HG02981 (cell line): ENCODE data around the gene ME2.
"Not testable (repeated sequence)": the region's sequence is repeated elsewhere in the genome, so short reads cannot be mapped to it uniquely, and the experiment has no call there.

ENCODE experiments used
- ATAC-seq: cut with Tn5 transposase; IDR thresholded peaks from one replicate; pipeline ENCODE4 v1.9.1; 2021; ENCODE audit warnings: mild to moderate bottlenecking, moderate library complexity; ENCODE audit not compliant: unreplicated experiment

ME2 gene

DNA sequence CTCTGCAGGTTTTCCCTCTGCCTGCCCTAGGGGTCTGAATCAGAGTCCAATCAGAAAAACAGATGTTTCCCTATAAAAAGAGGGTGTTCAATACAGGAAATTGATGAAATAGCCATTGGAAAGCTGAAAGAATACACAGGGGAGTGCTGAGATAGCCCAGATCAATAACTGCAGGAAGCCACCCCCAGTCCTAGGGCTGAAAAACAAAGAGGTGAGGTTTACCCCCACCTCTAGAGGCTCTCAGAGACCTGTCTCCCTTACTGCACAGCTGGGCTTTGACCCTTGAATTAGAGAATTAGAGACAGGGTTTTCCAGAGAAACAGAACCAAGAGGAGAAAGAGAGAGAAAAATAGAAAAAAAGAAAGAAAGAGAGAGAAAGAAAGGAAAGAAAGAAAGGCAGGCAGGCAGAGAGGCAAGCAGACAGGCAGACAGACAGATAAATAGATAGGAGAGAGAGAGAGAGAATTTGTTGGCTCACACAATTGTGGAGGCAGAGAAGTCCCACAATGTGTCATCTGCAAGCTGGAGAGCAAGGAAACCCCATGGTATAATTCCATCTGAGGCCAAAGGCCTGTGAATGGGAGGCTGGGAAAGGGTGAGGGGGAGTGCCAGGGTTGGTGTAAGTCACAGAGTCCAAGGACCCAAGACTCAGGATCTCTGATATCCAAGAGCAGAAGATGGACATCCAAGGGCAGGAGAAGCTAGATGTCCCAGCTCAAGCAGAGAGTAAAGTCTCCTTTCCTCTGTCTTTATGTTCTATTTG is 18.9 kb upstream of the ME2 start:
- no peak for ATAC-seq

DNA sequence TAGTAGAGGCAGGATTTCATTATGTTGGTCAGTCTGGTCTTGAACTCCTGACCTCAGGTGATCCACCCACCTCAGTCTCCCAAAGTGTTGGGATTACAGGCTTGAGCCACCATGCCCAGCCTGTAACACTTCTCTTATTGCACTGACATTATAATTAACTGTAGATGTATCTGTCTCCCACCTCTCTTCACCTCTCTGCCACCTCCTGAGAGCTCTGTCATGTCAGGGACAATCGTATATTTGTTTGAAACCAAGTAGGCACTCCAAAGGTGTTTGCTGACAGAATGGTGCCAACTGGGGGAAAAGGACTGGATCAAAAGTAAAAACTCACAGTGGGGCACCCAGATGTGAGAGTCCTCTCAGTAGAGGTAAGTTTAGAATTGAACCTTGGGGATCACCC is 17.3 kb upstream of the ME2 start:
- ATAC-seq = no peak

DNA sequence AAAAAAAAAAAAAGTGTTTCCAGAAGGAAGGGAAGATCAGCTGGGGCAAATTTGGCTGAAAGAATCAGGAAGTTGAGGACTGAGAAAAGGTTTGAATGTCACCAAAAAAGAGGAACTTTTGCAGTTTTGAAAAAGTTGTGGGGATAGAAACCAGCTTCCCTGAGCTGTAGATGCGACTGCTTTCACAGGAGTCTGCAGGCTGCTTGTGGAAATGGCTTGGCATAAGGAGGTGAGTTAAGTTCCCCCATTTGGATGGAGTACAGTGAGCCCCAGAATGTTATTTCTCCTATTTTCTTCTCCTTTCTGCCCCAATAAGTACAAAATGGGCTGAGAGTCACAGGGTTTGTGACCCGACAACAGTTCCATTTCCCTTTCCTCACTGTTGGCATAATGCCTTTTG is 16.5 kb upstream of the ME2 start:
- ATAC-seq = no peak

DNA sequence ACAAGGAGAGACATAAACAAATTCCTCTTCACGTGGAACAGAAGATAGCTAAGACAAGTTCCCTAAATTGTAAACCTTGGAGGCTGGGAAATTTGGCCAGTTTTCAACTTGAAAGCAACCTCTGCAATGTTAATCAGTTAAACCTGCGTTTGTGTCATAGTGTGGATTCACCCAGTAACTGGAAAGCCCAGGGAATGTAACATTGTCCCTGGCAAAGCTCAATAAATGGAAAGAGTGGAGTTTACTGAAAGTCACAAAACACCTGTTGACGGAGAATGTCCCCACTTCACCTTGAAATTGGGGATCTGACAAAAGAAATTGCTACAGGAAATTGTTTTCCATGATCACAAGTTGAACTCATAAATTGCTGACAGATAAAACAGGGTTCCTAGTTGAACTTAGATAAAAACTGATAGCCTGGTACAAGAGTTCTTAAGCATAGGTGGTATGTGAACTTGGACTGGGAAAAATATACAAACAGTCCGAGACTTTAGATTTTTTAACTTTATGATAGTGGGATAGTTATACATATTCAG is 15.0 kb upstream of the ME2 start:
- ATAC-seq = no peak

DNA sequence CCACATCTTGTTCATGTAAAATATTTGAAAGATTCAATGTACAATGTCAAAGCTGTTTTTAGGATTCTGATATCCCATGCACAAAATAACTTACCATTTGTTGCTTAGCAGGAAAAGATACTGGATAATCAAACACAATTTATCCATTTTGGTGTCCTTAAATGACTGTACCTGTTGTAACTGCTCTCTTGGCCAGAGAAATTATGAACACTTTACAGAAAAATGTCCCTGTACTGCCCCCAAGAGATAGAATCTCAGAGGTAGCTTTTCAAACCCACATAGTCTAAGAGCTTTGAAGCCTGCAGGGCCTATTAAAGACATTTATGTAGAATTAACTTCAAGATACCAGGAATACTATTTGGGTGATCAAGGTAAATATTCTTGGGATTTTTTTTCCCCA is 12.2 kb upstream of the ME2 start:
- no peak for ATAC-seq

DNA sequence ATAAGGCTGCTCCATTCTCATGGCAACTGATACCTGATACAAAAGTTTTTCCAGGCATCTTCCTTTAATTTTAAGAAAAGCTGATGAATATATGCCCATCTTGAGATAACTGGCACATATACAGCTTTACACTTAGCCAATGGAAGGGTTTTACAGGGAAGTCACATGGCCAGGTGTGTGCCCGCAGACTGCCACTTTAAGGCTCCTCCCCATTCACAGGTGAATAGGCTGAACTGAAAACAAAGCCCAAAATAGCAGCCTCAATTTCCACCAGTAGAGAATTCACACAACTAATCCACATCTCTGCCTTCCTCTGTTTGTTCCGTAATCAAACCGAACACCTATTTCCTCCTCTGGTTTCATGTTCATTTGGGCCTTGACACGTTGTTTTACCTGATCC is 9.8 kb upstream of the ME2 start:
- ATAC-seq = no peak

DNA sequence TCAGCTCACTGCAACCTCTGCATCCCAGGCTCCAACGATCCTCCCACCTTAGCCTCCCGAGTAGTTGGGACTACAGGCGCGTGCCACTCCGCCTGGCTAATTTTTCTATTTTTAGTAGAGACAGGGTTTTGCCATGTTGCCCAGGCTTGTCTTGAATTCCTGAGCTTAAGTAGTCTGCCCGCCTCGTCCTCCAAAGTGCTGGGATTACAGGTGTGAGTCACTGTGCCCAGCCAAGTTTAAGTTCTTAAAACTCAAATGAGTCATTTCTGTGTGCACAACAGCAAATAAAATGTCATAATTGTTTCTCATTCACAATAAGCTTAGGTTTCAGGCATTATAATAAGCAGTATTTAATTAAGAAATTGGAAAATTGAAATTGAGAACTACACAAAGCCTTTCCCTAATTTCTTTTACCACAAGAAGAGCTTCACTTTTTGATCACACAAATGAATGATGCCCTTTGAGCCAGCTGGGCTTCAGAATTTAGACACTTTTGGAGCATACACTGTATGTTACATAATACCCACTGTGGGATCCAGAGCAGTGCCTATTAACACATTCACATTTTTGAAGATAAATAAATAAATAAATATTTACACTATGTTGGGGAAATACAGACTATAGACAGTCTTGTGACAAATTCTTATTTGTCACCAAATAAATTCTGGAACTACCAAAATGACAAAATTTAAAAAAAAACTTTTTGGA is 8.6 kb upstream of the ME2 start:
- no peak for ATAC-seq

DNA sequence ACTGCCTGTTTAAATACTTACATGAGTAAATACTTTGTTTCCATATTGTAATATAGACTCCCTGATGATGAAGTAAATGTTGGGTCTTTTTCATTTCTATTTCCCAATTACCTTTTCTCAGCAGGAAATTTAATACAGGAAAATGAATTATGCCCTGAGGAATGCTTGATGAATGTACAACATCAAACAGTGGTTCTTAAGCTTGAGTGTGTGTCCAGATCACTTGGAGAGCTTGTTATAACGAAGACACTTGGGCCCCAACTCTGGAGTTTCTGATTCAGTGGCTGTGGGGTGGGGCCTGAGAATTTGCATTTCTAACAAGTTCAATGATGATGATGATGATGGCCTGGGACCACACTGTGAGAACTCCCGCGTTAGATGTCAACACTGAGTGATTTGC is 7.1 kb upstream of the ME2 start:
- ATAC-seq = no peak

DNA sequence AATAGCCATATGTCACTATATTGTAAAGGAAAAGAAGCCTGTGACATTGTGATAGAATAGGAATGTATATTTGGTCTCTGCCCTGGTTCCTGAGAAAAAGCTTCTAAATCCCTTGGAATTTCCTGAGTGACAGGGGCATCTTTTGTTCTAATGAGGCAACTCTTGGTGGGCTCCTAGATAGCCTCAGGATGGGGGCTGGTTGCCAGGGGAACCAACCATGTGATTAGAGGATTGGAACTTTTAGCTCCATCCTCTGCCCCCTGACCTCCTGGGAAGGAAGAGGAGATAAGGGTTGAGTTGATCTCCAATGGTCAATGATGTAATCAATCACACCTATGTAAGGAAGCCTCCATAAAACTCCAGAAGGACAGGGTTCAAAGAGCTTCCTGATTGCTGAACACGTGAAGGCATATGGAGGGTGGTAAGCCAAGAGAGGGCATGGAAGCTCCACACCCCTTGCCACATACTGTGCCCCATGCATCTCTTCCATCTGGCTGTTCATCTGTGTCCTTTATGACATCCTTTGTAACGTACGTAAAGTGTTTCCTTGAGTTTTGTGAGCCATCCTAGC is 2.9 kb upstream of the ME2 start:
- no peak for ATAC-seq

DNA sequence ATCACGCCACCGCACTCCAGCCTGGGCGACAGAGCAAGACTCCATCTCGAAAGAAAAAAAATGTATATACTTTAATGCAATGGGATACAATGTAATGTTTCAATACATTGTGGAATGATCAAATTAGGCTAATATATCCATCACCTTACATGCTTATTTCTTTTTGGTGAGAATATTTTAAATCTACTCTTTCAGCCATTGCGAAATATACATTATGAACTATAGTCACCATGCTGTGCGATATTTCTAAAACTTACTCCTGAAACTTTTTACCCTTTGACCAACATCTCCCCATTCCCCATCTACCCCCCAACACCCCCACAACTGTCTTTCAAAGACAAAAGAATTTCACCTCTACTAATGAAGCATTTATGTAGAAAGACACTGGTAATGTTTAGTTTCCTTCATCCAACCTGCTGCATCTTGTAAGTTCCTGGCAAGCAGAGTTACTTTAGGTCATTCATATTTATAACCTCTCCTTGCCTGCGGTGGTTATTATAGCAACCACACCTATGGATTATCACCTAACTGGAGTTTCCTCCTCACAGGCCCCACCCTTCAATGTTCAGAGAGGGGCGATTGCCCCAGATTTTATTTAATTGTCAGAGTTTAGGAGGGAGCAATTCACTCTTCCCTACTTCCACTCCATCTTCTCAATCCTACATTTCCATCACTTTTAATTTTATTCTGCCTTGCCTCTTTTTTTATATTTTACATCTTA is 1.2 kb upstream of the ME2 start:
- no peak for ATAC-seq

DNA sequence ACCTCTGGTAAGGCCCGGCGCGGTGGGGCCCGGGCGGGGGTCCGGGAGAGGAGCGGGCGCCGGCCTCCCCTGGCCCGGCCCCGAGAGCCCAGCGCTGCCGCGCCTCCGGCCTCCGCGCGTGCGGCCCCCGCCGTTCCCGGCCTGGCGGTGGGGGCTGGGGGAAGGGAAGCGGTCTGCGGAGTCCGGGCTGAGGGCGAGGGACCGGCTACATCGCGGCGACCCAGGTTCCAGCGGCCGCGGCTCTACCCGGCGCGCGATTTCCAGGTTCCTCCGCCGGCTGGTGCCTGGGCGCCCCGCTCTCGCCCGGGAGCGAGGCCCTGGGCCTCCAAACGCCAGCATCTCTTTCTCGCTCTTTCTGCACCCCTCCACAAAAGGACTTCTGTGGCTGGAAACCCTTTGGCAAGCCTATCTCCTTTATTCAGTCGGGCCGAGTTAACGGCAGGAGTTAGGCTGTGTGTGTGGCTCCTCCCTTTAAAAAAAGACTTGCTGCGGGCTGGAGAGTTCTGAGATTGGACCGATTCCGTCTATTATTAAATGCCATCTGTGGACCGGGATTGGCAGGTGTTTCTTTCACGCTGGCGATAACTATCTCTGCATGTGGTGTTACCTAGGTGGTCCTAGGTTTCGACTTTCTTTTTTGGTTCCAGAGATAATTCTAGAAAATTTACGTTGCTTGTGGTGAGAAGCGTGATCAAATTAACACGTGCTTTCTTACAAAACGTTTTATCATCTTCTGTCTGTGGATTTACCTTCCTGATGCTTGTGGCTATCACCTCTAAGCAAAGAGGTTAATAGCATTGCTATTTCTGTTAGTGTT is 592 bp downstream of the ME2 start:
- ATAC-seq = peak; percentile 14

DNA sequence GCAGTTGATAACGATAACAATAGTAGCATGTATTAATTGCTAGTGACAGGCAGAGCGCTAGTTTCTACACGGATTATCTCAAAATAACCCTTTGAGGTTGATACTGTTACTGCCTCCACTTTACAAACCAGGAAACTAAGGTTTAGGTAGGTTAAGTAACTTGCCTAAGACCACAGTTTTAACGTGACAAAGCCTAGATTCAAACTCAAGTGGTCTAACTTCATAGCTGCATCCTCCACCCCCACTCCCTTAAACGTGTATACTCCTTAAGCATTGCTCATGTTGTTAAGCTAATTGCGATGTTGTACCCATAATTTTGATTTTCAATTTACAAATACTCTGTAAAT is 1.2 kb downstream of the ME2 start:
- no peak for ATAC-seq

DNA sequence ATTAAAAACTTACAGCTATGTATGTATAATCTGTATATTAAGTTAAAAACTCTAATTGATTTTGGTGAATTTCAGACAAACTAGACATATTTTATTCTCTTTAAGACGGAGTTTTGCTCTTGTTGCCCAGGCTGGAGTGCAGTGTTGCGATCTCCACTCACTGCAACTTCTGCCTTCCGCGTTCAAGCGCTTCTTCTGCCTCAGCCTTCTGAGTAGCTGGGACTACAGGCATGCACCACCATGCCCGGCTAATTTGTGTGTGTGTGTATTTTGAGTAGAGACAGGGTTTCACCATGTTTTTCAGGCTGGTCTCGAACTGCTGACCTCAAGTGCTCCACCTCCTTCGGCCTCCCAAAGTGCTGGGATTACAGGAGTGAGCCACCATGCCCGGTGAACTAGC is 2.0 kb downstream of the ME2 start:
- not testable (repeated sequence) for ATAC-seq

DNA sequence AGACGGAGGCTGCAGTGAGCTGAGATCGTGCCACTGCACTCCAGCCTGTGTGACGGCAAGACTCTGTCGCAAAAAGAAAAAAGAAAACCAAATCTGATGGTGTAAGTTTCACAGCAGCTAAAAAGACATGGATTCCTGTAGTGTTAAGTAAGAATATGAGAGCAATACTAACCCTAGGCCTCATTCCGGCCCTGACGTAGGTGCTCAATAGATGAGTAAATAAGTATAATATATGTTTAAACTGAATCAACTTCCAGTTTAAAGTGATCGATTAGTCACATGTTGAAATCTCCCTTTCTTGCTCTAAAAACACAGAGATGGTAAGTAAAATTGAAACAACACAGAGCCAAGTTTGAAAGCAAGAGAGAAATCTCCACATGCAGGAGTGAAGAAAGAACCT is 8.0 kb downstream of the ME2 start:
- no peak for ATAC-seq

DNA sequence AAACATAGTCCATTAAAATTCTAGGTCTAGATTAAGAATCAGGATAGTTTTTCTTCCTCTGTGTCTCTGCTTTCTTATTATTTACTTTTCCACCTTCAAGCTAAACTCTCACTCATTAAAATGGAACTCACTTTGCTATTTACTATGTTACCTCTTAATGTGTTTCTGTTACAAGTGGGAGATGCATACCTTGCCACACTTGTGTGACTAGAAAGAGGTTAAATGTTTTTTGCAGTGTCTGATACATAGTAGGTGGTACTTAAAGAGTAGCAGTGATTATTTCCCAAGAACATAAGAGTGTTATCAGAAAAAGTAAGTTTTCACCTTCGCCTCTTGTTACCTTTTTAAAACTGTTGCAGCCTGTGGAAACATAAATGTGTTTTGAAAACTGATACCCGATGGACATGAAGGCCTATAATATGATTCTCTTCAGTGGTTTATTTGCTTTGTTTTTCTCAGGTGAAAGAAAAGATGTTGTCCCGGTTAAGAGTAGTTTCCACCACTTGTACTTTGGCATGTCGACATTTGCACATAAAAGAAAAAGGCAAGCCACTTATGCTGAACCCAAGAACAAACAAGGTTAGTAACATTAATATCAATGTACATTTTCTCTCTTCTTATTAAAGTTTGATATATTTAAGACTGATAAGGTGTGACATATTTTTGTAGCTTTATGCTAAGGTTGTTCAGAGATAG is 16.6 kb downstream of the ME2 start:
- ATAC-seq = no peak

DNA sequence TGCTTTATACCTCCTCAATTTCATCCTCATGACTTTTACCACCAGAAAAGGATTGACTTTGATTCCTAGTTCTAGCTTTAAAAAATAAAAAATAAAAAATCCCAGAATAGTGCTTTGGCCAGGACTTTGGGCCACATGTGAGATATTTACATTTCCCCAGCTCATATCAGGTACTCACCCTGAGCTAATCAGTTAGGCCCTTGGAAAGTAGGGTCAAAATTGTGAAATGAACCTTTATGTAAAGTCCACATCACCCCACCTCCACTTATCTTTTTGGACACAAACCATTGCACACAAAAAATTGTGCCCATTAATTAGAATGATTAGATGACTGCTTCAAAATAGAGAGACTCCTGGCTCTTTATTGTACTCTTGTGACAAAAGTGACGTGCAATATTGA is 17.2 kb downstream of the ME2 start:
- no peak for ATAC-seq

DNA sequence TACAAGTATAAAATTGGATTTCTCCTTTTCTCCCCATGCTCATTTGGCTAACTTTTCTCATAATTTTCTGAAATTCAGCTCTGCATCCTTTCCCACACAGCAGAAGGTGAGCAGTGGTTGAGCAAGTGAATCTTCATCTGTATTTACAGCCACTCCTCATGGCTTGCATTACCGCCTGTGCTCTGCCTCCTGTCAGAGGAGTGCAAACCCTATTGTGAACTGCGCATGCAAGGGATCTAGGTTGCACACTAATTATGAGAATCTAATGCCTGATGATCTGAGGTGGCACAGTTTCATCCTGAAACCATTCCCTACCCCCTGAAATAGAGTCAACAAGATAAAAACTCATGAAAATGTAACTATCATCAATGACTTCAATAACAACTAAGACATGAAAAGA is 20.0 kb downstream of the ME2 start:
- ATAC-seq = no peak

DNA sequence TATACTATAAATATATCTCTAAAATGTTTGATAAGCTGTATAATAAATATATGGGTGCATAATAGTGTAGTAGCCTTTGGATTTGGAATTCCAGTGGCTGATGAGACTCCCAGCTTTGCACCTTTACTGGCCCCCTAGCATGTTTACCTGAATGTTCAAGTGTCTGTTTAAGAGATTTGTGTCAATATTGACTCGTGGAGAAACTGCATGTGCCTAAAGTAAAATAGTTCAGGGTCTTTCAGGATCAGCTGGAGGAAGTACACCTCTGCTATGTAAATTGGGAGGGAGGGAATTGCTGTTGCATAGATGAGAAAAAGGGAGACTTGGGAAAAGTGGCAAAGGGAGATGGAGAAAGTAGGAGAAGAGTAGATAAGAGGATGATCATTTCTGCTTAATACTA is 23.9 kb downstream of the ME2 start:
- ATAC-seq = no peak

DNA sequence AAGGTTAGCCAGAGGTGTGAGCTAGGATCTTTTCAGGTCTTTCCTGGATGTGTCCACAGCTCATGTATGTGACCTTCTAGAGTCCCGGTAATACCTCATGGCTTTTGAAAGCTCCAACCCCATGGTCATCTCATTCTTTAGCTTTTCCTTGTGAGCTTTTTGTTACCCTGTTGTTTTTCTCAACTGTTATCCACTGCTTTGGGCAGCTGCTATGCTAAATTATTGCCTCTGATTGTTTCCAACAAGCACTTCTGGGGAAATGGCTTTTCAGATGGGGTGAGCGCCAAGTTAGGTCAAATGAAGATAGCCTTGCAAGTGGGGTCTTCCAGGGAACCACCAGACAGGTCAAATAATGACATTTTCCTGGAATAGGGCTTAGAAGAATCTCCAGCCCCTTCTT is 27.9 kb downstream of the ME2 start:
- no peak for ATAC-seq

DNA sequence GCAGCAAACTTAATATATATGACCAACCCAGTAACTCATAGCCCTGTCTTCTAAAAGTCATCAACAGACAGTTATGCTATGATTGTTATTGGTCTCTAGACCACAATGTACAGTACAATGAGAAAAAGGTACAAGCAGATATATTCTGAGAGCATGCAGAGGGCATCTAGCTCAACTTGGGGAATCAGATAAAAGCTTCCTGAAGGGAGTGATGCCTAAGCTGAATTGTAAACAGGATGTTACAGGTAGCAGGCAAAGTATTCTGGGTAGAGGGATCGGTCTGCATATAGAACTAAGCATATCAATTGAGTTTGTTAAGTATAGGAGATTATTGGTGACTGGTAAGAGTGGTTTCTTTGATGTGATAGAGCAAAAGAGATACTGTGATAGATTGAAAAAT is 30.3 kb downstream of the ME2 start:
- no peak for ATAC-seq
